IMR-90 (cell line): ENCODE results near the gene DIRAS2. TPM values are rescaled to one million over a fixed set of nuclear protein-coding genes. Genes with fewer than 3 reads are reported as not detected.

Experiments used
- ATAC-seq: fragments of 200-7000 bp; cut with Tn5 transposase; 2 replicates; pipeline ENCODE4 v1.9.1; 2020; ENCODE audit warnings: low read depth, mild to moderate bottlenecking, moderate library complexity
- BruUV-seq: library from RNA; stranded (reverse); fragments of 400-500 nt; replicated peaks from 2 replicates; lab custom pipeline; 2021; lab: Mats Ljungman, UMichigan
- CTCF ChIA-PET: fragments of 300-600 bp; formaldehyde crosslinking; extraction: SDS; loops from one replicate; lab custom pipeline; 2021; ENCODE audit warnings: antibody characterized with exemption; lab: Yijun Ruan, JAX
- POLR2A ChIA-PET: fragments of 300-600 bp; sonication (Branson Sonifier 250); formaldehyde crosslinking; loops from one replicate; lab custom pipeline; 2022; ENCODE audit warnings: antibody characterized with exemption; ENCODE audit not compliant: unreplicated experiment; lab: Charles Lee
- DNase-seq: peaks from one replicate; pipeline ENCODE4 v3.0.0; 2013
- H2AFZ ChIP-seq: replicated peaks from 2 replicates; pipeline ENCODE3; 2013; ENCODE audit warnings: low read length, mild to moderate bottlenecking; ENCODE audit not compliant: poor library complexity
- H2AK5ac ChIP-seq: 2 replicates; pipeline ENCODE4 v1.6.1; 2013; ENCODE audit warnings: low read depth, low read length, inconsistent platforms
- H2AK9ac ChIP-seq: replicated peaks from 2 replicates; pipeline ENCODE3; 2013; ENCODE audit warnings: mild to moderate bottlenecking, low read depth, low read length, moderate library complexity; ENCODE audit not compliant: poor library complexity
- H2BK120ac ChIP-seq: 2 replicates; pipeline ENCODE4 v1.6.1; 2013; ENCODE audit warnings: low read depth, low read length, inconsistent platforms
- H2BK15ac ChIP-seq: 3 replicates; pipeline ENCODE4 v1.6.1; 2013; ENCODE audit warnings: low read depth, low read length, inconsistent platforms
- H2BK20ac ChIP-seq: 2 replicates; pipeline ENCODE4 v1.6.1; 2013; ENCODE audit warnings: low read depth, mild to moderate bottlenecking, inconsistent platforms, low read length, moderate library complexity
- H2BK5ac ChIP-seq: 2 replicates; pipeline ENCODE4 v1.6.1; 2013; ENCODE audit warnings: mild to moderate bottlenecking, low read depth, low read length, inconsistent platforms; ENCODE audit not compliant: poor library complexity, severe bottlenecking
- H3K14ac ChIP-seq: replicated peaks from 2 replicates; pipeline ENCODE4 v1.6.1; 2013; ENCODE audit warnings: low read depth, low read length, inconsistent platforms
- H3K18ac ChIP-seq: 2 replicates; pipeline ENCODE4 v1.6.1; 2013; ENCODE audit warnings: low read depth, low read length, control low read depth
- H3K23ac ChIP-seq: 2 replicates; pipeline ENCODE4 v1.6.1; 2013; ENCODE audit warnings: low read depth, low read length, inconsistent platforms
- H3K27ac ChIP-seq: 2 replicates; pipeline ENCODE4 v1.5.1; 2013; ENCODE audit warnings: mild to moderate bottlenecking, control low read depth, low read length; ENCODE audit not compliant: insufficient read depth
- H3K27me3 ChIP-seq: 2 replicates; pipeline ENCODE4 v1.6.1; 2013; ENCODE audit warnings: low read length; ENCODE audit not compliant: control insufficient read depth, insufficient read depth
- H3K36me3 ChIP-seq: 2 replicates; pipeline ENCODE4 v1.6.1; 2013; ENCODE audit warnings: low read length, mixed read lengths; ENCODE audit not compliant: control insufficient read depth, insufficient read depth
- H3K4ac ChIP-seq: 2 replicates; pipeline ENCODE4 v1.6.1; 2013; ENCODE audit warnings: low read depth, low read length, inconsistent platforms
- H3K4me1 ChIP-seq: 2 replicates; pipeline ENCODE4 v1.6.1; 2013; ENCODE audit warnings: low read length, mixed read lengths; ENCODE audit not compliant: control insufficient read depth, insufficient read depth
- H3K4me2 ChIP-seq: 2 replicates; pipeline ENCODE4 v1.6.1; 2013; ENCODE audit warnings: low read depth, mild to moderate bottlenecking, control low read depth, low read length, moderate library complexity
- H3K4me3 ChIP-seq: 2 replicates; pipeline ENCODE4 v1.5.1; 2013; ENCODE audit warnings: low read depth, mild to moderate bottlenecking, control low read depth, low read length, moderate library complexity; ENCODE audit not compliant: insufficient read depth
- H3K56ac ChIP-seq: 2 replicates; pipeline ENCODE4 v1.6.1; 2013; ENCODE audit warnings: low read length, inconsistent platforms; ENCODE audit not compliant: insufficient read depth; ENCODE audit errors: extremely low read depth
- H3K79me1 ChIP-seq, 2 experiments: 2 replicates each; pipeline ENCODE4 v1.6.1; 2013; ENCODE audit warnings: low read length in 2 of 2, inconsistent platforms in 1 of 2, low read depth in 1 of 2
- H3K9ac ChIP-seq: 2 replicates; pipeline ENCODE4 v1.6.1; 2013; ENCODE audit warnings: low read depth, low read length, control low read depth
- H3K9me1 ChIP-seq: 2 replicates; pipeline ENCODE4 v1.6.1; 2013; ENCODE audit warnings: low read length, inconsistent platforms; ENCODE audit not compliant: insufficient read depth
- H3K9me3 ChIP-seq: 2 replicates; pipeline ENCODE4 v1.6.1; 2013; ENCODE audit warnings: low read length; ENCODE audit not compliant: control insufficient read depth, insufficient read depth
- H4K20me1 ChIP-seq: 2 replicates; pipeline ENCODE4 v1.6.1; 2013; ENCODE audit warnings: low read length, inconsistent platforms; ENCODE audit not compliant: insufficient read depth
- H4K5ac ChIP-seq: 2 replicates; pipeline ENCODE4 v1.6.1; 2013; ENCODE audit warnings: mild to moderate bottlenecking, low read depth, low read length, control low read depth
- H4K8ac ChIP-seq, 2 experiments: 2 replicates each; pipeline ENCODE4 v1.6.1; 2013; ENCODE audit warnings: low read depth in 2 of 2, low read length in 2 of 2, control low read depth in 1 of 2, inconsistent platforms in 1 of 2
- H4K91ac ChIP-seq: 2 replicates; pipeline ENCODE4 v1.6.1; 2013; ENCODE audit warnings: low read depth, low read length, inconsistent platforms; ENCODE audit not compliant: insufficient read depth
- BHLHE40 ChIP-seq: fragments of 150-350 bp; IDR thresholded peaks from 2 replicates; pipeline ENCODE4 v1.6.1; 2016; ENCODE audit warnings: mild to moderate bottlenecking, low read depth, low read length
- CEBPB ChIP-seq: IDR thresholded peaks from 2 replicates; pipeline ENCODE4 v1.6.1; 2012; ENCODE audit warnings: low read depth, low read length, improper control_type of control experiment
- CHD1 ChIP-seq: IDR thresholded peaks from 2 replicates; pipeline ENCODE4 v1.6.1; 2012; ENCODE audit warnings: low read depth, low read length, improper control_type of control experiment
- CTCF ChIP-seq: conservative IDR thresholded peaks from 2 replicates; pipeline ENCODE4 v1.5.1; 2012; ENCODE audit warnings: mild to moderate bottlenecking, low read depth, low read length, improper control_type of control experiment
- ELK1 ChIP-seq: fragments of 150-350 bp; IDR thresholded peaks from 2 replicates; pipeline ENCODE4 v1.6.1; 2016; ENCODE audit warnings: low read depth, mild to moderate bottlenecking, low read length, moderate library complexity, borderline replicate concordance
- FOS ChIP-seq: fragments of 150-350 bp; IDR thresholded peaks from 2 replicates; pipeline ENCODE4 v1.6.1; 2016; ENCODE audit warnings: low read depth, low read length
- MAFK ChIP-seq: IDR thresholded peaks from 2 replicates; pipeline ENCODE4 v1.6.1; 2012; ENCODE audit warnings: low read depth, low read length, improper control_type of control experiment
- MAZ ChIP-seq: IDR thresholded peaks from 2 replicates; pipeline ENCODE4 v1.6.1; 2012; ENCODE audit warnings: low read depth, mild to moderate bottlenecking, low read length, improper control_type of control experiment, moderate library complexity, borderline replicate concordance
- MXI1 ChIP-seq: IDR thresholded peaks from 2 replicates; pipeline ENCODE4 v1.6.1; 2012; ENCODE audit warnings: low read depth, mild to moderate bottlenecking, low read length, moderate library complexity, borderline replicate concordance
- NFE2L2 ChIP-seq: fragments of 150-350 bp; IDR thresholded peaks from 2 replicates; pipeline ENCODE4 v1.6.1; 2016; ENCODE audit warnings: low read depth, mild to moderate bottlenecking, low read length
- POLR2A ChIP-seq: IDR thresholded peaks from 2 replicates; pipeline ENCODE4 v1.6.1; 2012; ENCODE audit warnings: mild to moderate bottlenecking, low read depth, low read length
- RAD21 ChIP-seq: IDR thresholded peaks from 2 replicates; pipeline ENCODE4 v1.6.1; 2012; ENCODE audit warnings: low read length, improper control_type of control experiment
- RCOR1 ChIP-seq: IDR thresholded peaks from 2 replicates; pipeline ENCODE4 v1.6.1; 2012; ENCODE audit warnings: mild to moderate bottlenecking, low read length, improper control_type of control experiment; ENCODE audit not compliant: insufficient replicate concordance
- RFX5 ChIP-seq: IDR thresholded peaks from 2 replicates; pipeline ENCODE4 v1.8.0; 2012; ENCODE audit warnings: low read depth, mild to moderate bottlenecking, low read length, moderate library complexity
- SMC3 ChIP-seq: fragments of 150-350 bp; IDR thresholded peaks from 2 replicates; pipeline ENCODE4 v1.6.1; 2016; ENCODE audit warnings: low read depth, mild to moderate bottlenecking, antibody characterized with exemption, low read length, moderate library complexity
- USF2 ChIP-seq: fragments of 150-350 bp; IDR thresholded peaks from 2 replicates; pipeline ENCODE4 v1.6.1; 2017; ENCODE audit warnings: mild to moderate bottlenecking, antibody characterized with exemption, low read length, low read depth
- WGBS, 2 experiments: methylation state at CpG; one replicate each; pipeline versions ENCODE4 v1.1.5 to v1.1.7; 2013; ENCODE audit warnings: missing lambda C conversion rate in 2 of 2; ENCODE audit not compliant: insufficient read length in 1 of 2; ENCODE audit errors: extremely low coverage in 2 of 2; 5-methylcytosine and 5-hydroxymethylcytosine counted together
- dilution Hi-C: fragments of 300-500 bp; cut with HindIII; formaldehyde crosslinking; loops from one replicate; pipeline ENCODE4 v1.14.3; 2018; ENCODE audit warnings: low sequenced_read_pairs; ENCODE audit not compliant: unreplicated experiment
- in situ Hi-C: fragments of 300-500 bp; cut with MboI; formaldehyde crosslinking; loops from 3 replicates; pipeline ENCODE4 v1.14.3; 2019; ENCODE audit warnings: low sequenced_read_pairs, inconsistent platforms, mixed read lengths
- intact Hi-C: fragments of 100-400 bp; cut with micrococcal nuclease; formaldehyde crosslinking; loops from 2 replicates; pipeline ENCODE4 v1.10.0; 2022
- polyA plus RNA-seq, 3 experiments: library from polyadenylated mRNA; depleted of rRNA; stranded (reverse); fragments of >200 nt; gene quantifications; 2 replicates each; pipeline ENCODE4 v1.2.3, GENCODE V29; 2012; ENCODE audit warnings: low replicate concordance in 1 of 3
- total RNA-seq: library from RNA; depleted of rRNA; stranded (reverse); fragments of >200 nt; gene quantifications from 2 replicates; pipeline ENCODE4 v1.2.3, GENCODE V29; 2012

The DIRAS2 gene
- total and polyA plus RNA-seq, 2 of the 4 experiments (the other 2 are of a cell fraction), result not detected

- Histone ChIP-seq H3K36me3 (no peaks in the 10 kb centered on the region), H2BK120ac (no peak overlapping the region), H4K5ac (no peak overlapping the region), H3K18ac (no peak overlapping the region), H3K79me1 (no peaks in the 10 kb centered on the region), H3K27ac (no peak overlapping the region), H3K9me1 (no peaks in the 10 kb centered on the region), H3K4me2 (no peak overlapping the region), H3K14ac (no peak overlapping the region), H2AK9ac (no peak overlapping the region), H2AFZ (no peak overlapping the region), H3K4me1 (no peaks in the 10 kb centered on the region), H3K4me3 (no peak overlapping the region), H2BK15ac (no peak overlapping the region), H3K4ac (no peak overlapping the region), H2BK20ac (no peak overlapping the region), H3K23ac (no peak overlapping the region), H3K9me3 (no peaks in the 10 kb centered on the region), H2AK5ac (no peak overlapping the region), H3K9ac (no peak overlapping the region), H4K20me1 (no peaks in the 10 kb centered on the region), H2BK5ac (no peak overlapping the region), H4K8ac (no peak overlapping the region), H3K56ac (no peak overlapping the region), H3K27me3 (no peaks in the 10 kb centered on the region), H4K91ac (no peak overlapping the region)
- ATAC-seq (no peak), DNase-seq (no peak)
- CTCF ChIA-PET, result no interaction called here
- intact Hi-C loops (no loop called here), in situ Hi-C loops (no loop called here), dilution Hi-C loops (no loop called here)
- no CpG with 5 or more reads among the region's 3 CpGs for WGBS, 2 experiments
- TF ChIP-seq RAD21 (no peak), NFE2L2 (no peak), RFX5 (no peak), BHLHE40 (no peak), MAFK (no peak), ELK1 (no peak), CTCF (no peak), RCOR1 (no peak), MXI1 (no peak), MAZ (no peak), POLR2A (no peak), CHD1 (no peak), CEBPB (no peak), USF2 (no peak), FOS (no peak), SMC3 (no peak)
- BruUV-seq, result no TSS peak
- POLR2A ChIA-PET, result no interaction called here
Observed at GRCh38 chr9:90658181-90658580, 15.6 kb upstream of the DIRAS2 start.
